ENCODE results near the gene CREM. TPM values are rescaled to one million over a fixed set of nuclear protein-coding genes. Genes with fewer than 3 reads are reported as not detected.
A peak's percentile ranks its signal among the peaks of the same experiment; 100 is the strongest.
"Not testable (repeated sequence)": the region's sequence is repeated elsewhere in the genome, so short reads cannot be mapped to it uniquely, and the experiment has no call there.

The CREM gene
- 10 to 100 TPM; 11.8 to 27.4 (median 13.5) TPM for total RNA-seq
- long read RNA-seq, donor 1, partial matches to known transcripts: 2 of 25 reads
- long read RNA-seq, donor 1, other reads (novel, unspliced or antisense): 10 of 25 reads
- long read RNA-seq, donor 2, partial matches to known transcripts: 1 of 10 reads
- long read RNA-seq, donor 2, other reads (novel, unspliced or antisense): 2 of 10 reads

- no peaks in the 10 kb centered on the region for H3K4me1 ChIP-seq (ENCODE audit: low read depth)
- peak; percentile 79 for TF ChIP-seq CTCF (IDR thresholded peaks at IDR 0.05)
- no peaks in the 10 kb centered on the region for H3K9me3 ChIP-seq
- ATAC-seq (peak; percentile 95), DNase-seq (peak; percentile 99 to 100 (median 99))
- H3K36me3 ChIP-seq (ENCODE audit: low read depth): no peaks in the 10 kb centered on the region
- H3K4me3 ChIP-seq: peak within 1 kb of the TSS; percentile 72
- intact Hi-C loops (cut with DNase I, micrococcal nuclease): loop anchor here (5.0 kb wide), 1 partner anchor 71 kb away; no protein-coding TSS in a partner anchor
Measured at GRCh38 chr10:35126530-35127288, at the start of gene CREM. Gene CREM, plus strand, starts transcription at chr10:35126846. Its CDS starts 10,990 bp downstream, at chr10:35137836.

- DNase-seq: no peak
- ATAC-seq: no peak
- H3K9me3 ChIP-seq: no peaks in the 10 kb centered on the region
- no peak overlapping the region for H3K4me3 ChIP-seq
- no peak for TF ChIP-seq CTCF (IDR thresholded peaks at IDR 0.05)
- intact Hi-C loops (cut with DNase I, micrococcal nuclease): no loop called here
- H3K4me1 ChIP-seq (ENCODE audit: low read depth): no peaks in the 10 kb centered on the region
- no peaks in the 10 kb centered on the region for H3K36me3 ChIP-seq (ENCODE audit: low read depth)
Measured at GRCh38 chr10:35079265-35079664, 47.4 kb upstream of the CREM start.

DNA sequence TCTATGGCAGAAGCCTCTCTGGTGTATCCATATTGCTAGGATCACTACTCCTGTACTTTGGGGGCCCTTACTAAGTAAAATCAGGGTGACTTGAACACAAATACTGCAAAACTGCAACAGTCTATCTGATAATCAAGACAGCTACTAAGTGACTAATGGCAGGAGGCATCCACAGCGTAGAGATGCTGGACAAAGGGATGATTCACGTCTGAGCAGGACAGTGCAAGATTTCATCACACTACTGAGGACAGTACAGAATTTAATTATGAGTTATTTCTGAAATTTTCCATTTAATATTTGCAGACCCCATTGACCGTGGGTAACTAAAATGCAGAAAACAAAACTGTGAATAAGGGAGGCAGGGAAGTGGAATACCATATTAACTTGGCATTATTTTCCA is 46.9 kb upstream of the CREM start:
- TF ChIP-seq CTCF (IDR thresholded peaks at IDR 0.05): no peak
- DNase-seq: no peak
- H3K36me3 ChIP-seq (ENCODE audit: low read depth): no peaks in the 10 kb centered on the region
- no peaks in the 10 kb centered on the region for H3K9me3 ChIP-seq
- intact Hi-C loops (cut with DNase I, micrococcal nuclease): no loop called here
- no peak for ATAC-seq
- no peaks in the 10 kb centered on the region for H3K4me1 ChIP-seq (ENCODE audit: low read depth)
- no peak overlapping the region for H3K4me3 ChIP-seq

DNA sequence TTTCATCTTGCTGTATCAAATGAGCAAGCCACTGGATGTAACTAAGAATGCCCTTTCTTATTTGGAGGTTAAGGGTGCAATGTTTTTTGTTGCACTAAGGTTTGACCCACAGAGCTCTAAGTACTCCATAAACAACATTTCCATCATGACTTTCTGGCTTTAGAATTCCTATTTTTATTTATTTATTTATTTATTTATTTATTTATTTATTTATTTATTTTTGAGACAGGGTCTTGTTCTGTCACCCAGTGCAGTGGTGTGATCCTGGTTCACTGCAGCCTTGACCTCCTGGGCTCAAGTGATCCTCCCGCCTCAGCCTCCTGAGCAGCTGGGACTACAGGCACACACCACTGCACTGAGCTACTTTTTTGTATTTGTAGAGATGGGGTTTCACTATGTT is 46.4 kb upstream of the CREM start:
- DNase-seq; intact Hi-C loops (cut with DNase I, micrococcal nuclease); ATAC-seq; H3K4me1 ChIP-seq (ENCODE audit: low read depth); H3K36me3 ChIP-seq (ENCODE audit: low read depth); H3K4me3 ChIP-seq; H3K9me3 ChIP-seq: not testable (repeated sequence)

- intact Hi-C loops (cut with DNase I, micrococcal nuclease): no loop called here
- H3K9me3 ChIP-seq: no peaks in the 10 kb centered on the region
- H3K36me3 ChIP-seq (ENCODE audit: low read depth): no peaks in the 10 kb centered on the region
- H3K4me3 ChIP-seq: no peak overlapping the region
- no peak for TF ChIP-seq CTCF (IDR thresholded peaks at IDR 0.05)
- ATAC-seq (no peak), DNase-seq (no peak)
- peaks cover 13% of the 10 kb centered on the region for H3K4me1 ChIP-seq (ENCODE audit: low read depth)
Measured at GRCh38 chr10:35083242-35083641, 43.4 kb upstream of the CREM start.

DNA sequence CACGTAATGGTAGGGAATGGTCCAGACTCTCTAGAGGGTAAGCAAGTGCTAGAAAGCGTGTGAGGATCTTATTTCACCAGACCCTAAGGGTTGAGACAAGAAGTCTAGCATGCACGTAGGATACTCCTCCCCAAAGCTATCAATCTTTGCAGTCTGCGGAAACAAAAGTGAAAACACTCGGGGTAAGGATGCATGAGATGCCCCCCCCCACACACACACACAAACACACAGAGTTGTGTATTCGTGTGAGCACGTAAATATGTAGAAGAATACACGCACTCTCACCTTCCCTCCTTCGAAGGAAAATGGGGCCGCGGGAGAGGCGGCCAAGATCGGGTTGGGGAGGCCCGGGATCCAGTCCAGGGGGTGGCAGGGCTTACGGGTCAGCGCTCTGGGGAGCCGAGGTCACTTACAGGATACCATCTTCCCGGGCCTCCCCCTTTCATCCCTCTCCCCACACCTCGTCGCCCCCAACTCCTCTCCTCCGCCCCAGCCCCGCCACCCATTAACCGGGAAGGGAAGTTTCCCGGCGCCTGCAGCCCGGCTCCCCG is 37.0 kb upstream of the CREM start:
- ATAC-seq (peak; percentile 27), DNase-seq (no peak)
- Histone ChIP-seq H3K4me3 (peak overlapping the region; percentile 83), H3K9me3 (no peaks in the 10 kb centered on the region), H3K4me1 (ENCODE audit: low read depth) (peaks cover 31% of the 10 kb centered on the region), H3K36me3 (ENCODE audit: low read depth) (no peaks in the 10 kb centered on the region)
- no peak for TF ChIP-seq CTCF (IDR thresholded peaks at IDR 0.05)
- intact Hi-C loops (cut with DNase I, micrococcal nuclease): no loop called here

All from mucosa of descending colon (tissue), 3 donors.